ENCODE measurements around the gene SNU13.
"Not testable (repeated sequence)": the region's sequence is repeated elsewhere in the genome, so short reads cannot be mapped to it uniquely, and the experiment has no call there.

The SNU13 gene

GRCh38 chr22:41672780-41673509 is 15.7 kb downstream of the SNU13 start:
- Histone ChIP-seq H2BK5ac (ENCODE audit: low read depth, low read length, poor library complexity) (no peak overlapping the region), H3K23ac (ENCODE audit: low read length) (no peak overlapping the region), H3K27ac (ENCODE audit: low read depth, low read length) (no peak overlapping the region), H3K9ac (ENCODE audit: low read length) (no peak overlapping the region), H3K4ac (ENCODE audit: low read depth, low read length) (no peak overlapping the region), H2AK5ac (ENCODE audit: low read length) (no peak overlapping the region), H2AFZ (ENCODE audit: insufficient read depth, low read length, poor library complexity) (no peak overlapping the region), H4K12ac (ENCODE audit: low read depth, low read length) (no peak overlapping the region), H3K4me3 (ENCODE audit: low read depth, low read length) (no peak overlapping the region), H3K27me3 (ENCODE audit: insufficient read depth, low read length) (no peaks in the 10 kb centered on the region), H4K8ac (ENCODE audit: low read depth, low read length) (no peak overlapping the region), H3K36me3 (ENCODE audit: control insufficient read depth in 1 of 2, insufficient read depth in 2 of 2, low read length in 2 of 2) (peaks cover 15 to 20% of the 10 kb centered on the region in 2 experiments), H3K4me2 (ENCODE audit: low read length) (no peak overlapping the region), H3K4me1 (ENCODE audit: control insufficient read depth in 1 of 2, insufficient read depth in 2 of 2, low read length in 2 of 2) (peaks cover under 1% of the 10 kb centered on the region in 2 experiments), H3K9me3 (ENCODE audit: insufficient read depth, low read depth, low read length) (no peaks in the 10 kb centered on the region), H2BK120ac (ENCODE audit: insufficient read depth, low read length, poor library complexity) (no peak overlapping the region), H2BK12ac (ENCODE audit: low read length) (no peak overlapping the region), H3K18ac (ENCODE audit: low read length) (no peak overlapping the region), H3K14ac (ENCODE audit: low read length) (no peak overlapping the region), H4K91ac (ENCODE audit: low read depth, low read length) (no peak overlapping the region), H3K79me2 (ENCODE audit: control insufficient read depth, insufficient read depth, low read length, poor library complexity) (peaks cover 2% of the 10 kb centered on the region), H3K79me1 (ENCODE audit: low read length) (no peaks in the 10 kb centered on the region)
- peak; percentile 19 to 51 for DNase-seq
- no CpG with 5 or more reads among the region's 6 CpGs for WGBS (ENCODE audit: extremely low coverage, insufficient coverage, insufficient read length)

- not testable (repeated sequence) for H2AFZ ChIP-seq (ENCODE audit: insufficient read depth, low read length, poor library complexity); H3K14ac ChIP-seq (ENCODE audit: low read length); H3K18ac ChIP-seq (ENCODE audit: low read length); H3K9ac ChIP-seq (ENCODE audit: low read length); H3K4me1 ChIP-seq (ENCODE audit: control insufficient read depth in 1 of 2, insufficient read depth in 2 of 2, low read length in 2 of 2); H2BK5ac ChIP-seq (ENCODE audit: low read depth, low read length, poor library complexity); H3K4me3 ChIP-seq (ENCODE audit: low read depth, low read length); H3K4me2 ChIP-seq (ENCODE audit: low read length); H3K27ac ChIP-seq (ENCODE audit: low read depth, low read length); H3K27me3 ChIP-seq (ENCODE audit: insufficient read depth, low read length); H2BK120ac ChIP-seq (ENCODE audit: insufficient read depth, low read length, poor library complexity); H2BK12ac ChIP-seq (ENCODE audit: low read length); H3K4ac ChIP-seq (ENCODE audit: low read depth, low read length); H2AK5ac ChIP-seq (ENCODE audit: low read length); H4K12ac ChIP-seq (ENCODE audit: low read depth, low read length); H3K79me2 ChIP-seq (ENCODE audit: control insufficient read depth, insufficient read depth, low read length, poor library complexity); H3K9me3 ChIP-seq (ENCODE audit: insufficient read depth, low read depth, low read length); H4K91ac ChIP-seq (ENCODE audit: low read depth, low read length); H4K8ac ChIP-seq (ENCODE audit: low read depth, low read length); H3K79me1 ChIP-seq (ENCODE audit: low read length); H3K23ac ChIP-seq (ENCODE audit: low read length)
- peak; percentile 86 to 97 for DNase-seq
- WGBS (ENCODE audit: extremely low coverage, insufficient coverage, insufficient read length) = no CpG with 5 or more reads among the region's 10 CpGs
- peaks cover 13 to 18% of the 10 kb centered on the region in 2 experiments for H3K36me3 ChIP-seq (ENCODE audit: control insufficient read depth in 1 of 2, insufficient read depth in 2 of 2, low read length in 2 of 2)
These were observed 16.6 kb downstream of the SNU13 start for GRCh38 chr22:41672096-41672495.

GRCh38 chr22:41668971-41669911 is 19.4 kb downstream of the SNU13 start:
- Histone ChIP-seq H4K12ac (ENCODE audit: low read depth, low read length) (no peak overlapping the region), H2BK12ac (ENCODE audit: low read length) (no peak overlapping the region), H3K18ac (ENCODE audit: low read length) (no peak overlapping the region), H3K4me2 (ENCODE audit: low read length) (no peak overlapping the region), H3K4ac (ENCODE audit: low read depth, low read length) (no peak overlapping the region), H4K8ac (ENCODE audit: low read depth, low read length) (no peak overlapping the region), H4K91ac (ENCODE audit: low read depth, low read length) (no peak overlapping the region), H3K9me3 (ENCODE audit: insufficient read depth, low read depth, low read length) (no peaks in the 10 kb centered on the region), H3K27me3 (ENCODE audit: insufficient read depth, low read length) (no peaks in the 10 kb centered on the region), H2AFZ (ENCODE audit: insufficient read depth, low read length, poor library complexity) (no peak overlapping the region), H2BK120ac (ENCODE audit: insufficient read depth, low read length, poor library complexity) (no peak overlapping the region), H2AK5ac (ENCODE audit: low read length) (no peak overlapping the region), H2BK5ac (ENCODE audit: low read depth, low read length, poor library complexity) (no peak overlapping the region), H3K4me3 (ENCODE audit: low read depth, low read length) (no peak overlapping the region), H3K9ac (ENCODE audit: low read length) (no peak overlapping the region), H3K14ac (ENCODE audit: low read length) (no peak overlapping the region), H3K79me2 (ENCODE audit: control insufficient read depth, insufficient read depth, low read length, poor library complexity) (peaks cover 2% of the 10 kb centered on the region), H3K79me1 (ENCODE audit: low read length) (peaks cover 5% of the 10 kb centered on the region), H3K27ac (ENCODE audit: low read depth, low read length) (no peak overlapping the region), H3K36me3 (ENCODE audit: control insufficient read depth in 1 of 2, insufficient read depth in 2 of 2, low read length in 2 of 2) (peaks cover 4 to 13% of the 10 kb centered on the region in 2 experiments), H3K4me1 (ENCODE audit: control insufficient read depth in 1 of 2, insufficient read depth in 2 of 2, low read length in 2 of 2) (peaks cover 2 to 10% of the 10 kb centered on the region in 2 experiments), H3K23ac (ENCODE audit: low read length) (no peak overlapping the region)
- WGBS (ENCODE audit: extremely low coverage, insufficient coverage, insufficient read length) = no CpG with 5 or more reads among the region's 21 CpGs
- DNase-seq = peak; percentile 76 to 77

GRCh38 chr22:41664951-41665350 is 23.7 kb downstream of the SNU13 start:
- H3K79me2 ChIP-seq (ENCODE audit: control insufficient read depth, insufficient read depth, low read length, poor library complexity) = no peaks in the 10 kb centered on the region
- no peak overlapping the region for H2AK5ac ChIP-seq (ENCODE audit: low read length)
- DNase-seq = no peak
- no CpG with 5 or more reads among the region's 3 CpGs for WGBS (ENCODE audit: extremely low coverage, insufficient coverage, insufficient read length)
- peaks cover 5% of the 10 kb centered on the region for H3K79me1 ChIP-seq (ENCODE audit: low read length)
- no peak overlapping the region for H3K18ac ChIP-seq (ENCODE audit: low read length)
- H4K8ac ChIP-seq (ENCODE audit: low read depth, low read length) = no peak overlapping the region
- peaks cover 19 to 39% of the 10 kb centered on the region in 2 experiments for H3K36me3 ChIP-seq (ENCODE audit: control insufficient read depth in 1 of 2, insufficient read depth in 2 of 2, low read length in 2 of 2)
- H3K14ac ChIP-seq (ENCODE audit: low read length) = no peak overlapping the region
- H3K4me2 ChIP-seq (ENCODE audit: low read length) = no peak overlapping the region
- H3K4me3 ChIP-seq (ENCODE audit: low read depth, low read length) = no peak overlapping the region
- no peak overlapping the region for H2BK120ac ChIP-seq (ENCODE audit: insufficient read depth, low read length, poor library complexity)
- H4K91ac ChIP-seq (ENCODE audit: low read depth, low read length) = no peak overlapping the region
- H2BK12ac ChIP-seq (ENCODE audit: low read length) = no peak overlapping the region
- no peak overlapping the region for H4K12ac ChIP-seq (ENCODE audit: low read depth, low read length)
- no peak overlapping the region for H2BK5ac ChIP-seq (ENCODE audit: low read depth, low read length, poor library complexity)
- H3K27ac ChIP-seq (ENCODE audit: low read depth, low read length) = no peak overlapping the region
- H3K9me3 ChIP-seq (ENCODE audit: insufficient read depth, low read depth, low read length) = peaks cover under 1% of the 10 kb centered on the region
- H3K27me3 ChIP-seq (ENCODE audit: insufficient read depth, low read length) = no peaks in the 10 kb centered on the region
- peak overlapping the region; percentile 70 for H3K9ac ChIP-seq (ENCODE audit: low read length)
- no peak overlapping the region for H3K4ac ChIP-seq (ENCODE audit: low read depth, low read length)
- H3K4me1 ChIP-seq (ENCODE audit: control insufficient read depth in 1 of 2, insufficient read depth in 2 of 2, low read length in 2 of 2) = peaks cover 2 to 10% of the 10 kb centered on the region in 2 experiments
- no peak overlapping the region for H3K23ac ChIP-seq (ENCODE audit: low read length)
- H2AFZ ChIP-seq (ENCODE audit: insufficient read depth, low read length, poor library complexity) = no peak overlapping the region
